AG09309 (cell line): Measurements from ENCODE around the gene PCSK5.
"Not testable (repeated sequence)": the region's sequence is repeated elsewhere in the genome, so short reads cannot be mapped to it uniquely, and the experiment has no call there.

Experiments used
- DNase-seq: peaks from one replicate; pipeline ENCODE4 v3.0.0-alpha.2; 2010; ENCODE audit warnings: low read depth
- H3K4me3 ChIP-seq: 2 replicates; pipeline ENCODE4 v1.5.1; 2011; ENCODE audit warnings: mild to moderate bottlenecking, low read depth, low read length, moderate library complexity; ENCODE audit not compliant: control insufficient read depth
- TF ChIP-seq, protein P1 (sequence below): IDR thresholded peaks from 2 replicates; pipeline ENCODE4 v1.5.1; 2011; ENCODE audit warnings: mild to moderate bottlenecking, low read depth, low read length, inconsistent platforms; ENCODE audit not compliant: insufficient read depth, control insufficient read depth; ENCODE audit errors: missing control alignments

PCSK5 gene

DNA sequence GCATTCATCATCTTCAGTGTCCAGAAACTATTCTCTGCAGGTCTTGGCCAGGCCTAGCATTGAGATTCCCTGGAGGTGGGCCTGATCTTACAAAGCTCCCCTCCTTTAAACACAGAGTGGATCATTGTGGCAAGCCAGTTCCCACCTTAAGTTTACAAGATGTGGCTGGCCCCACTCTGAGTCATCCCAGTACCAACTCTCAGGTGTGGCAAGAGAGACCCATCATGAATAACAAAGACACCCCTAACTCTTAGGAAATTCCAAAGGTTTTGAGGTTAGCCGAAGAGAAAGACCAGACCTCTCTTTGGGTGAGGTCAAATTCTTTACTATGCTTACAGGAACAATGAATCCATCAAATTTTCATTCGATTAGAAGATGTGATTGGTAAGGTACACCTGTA, 425.6 kb downstream of the PCSK5 start:
- H3K4me3 ChIP-seq: no peak overlapping the region
- no peak for DNase-seq
- TF ChIP-seq, protein P1, sequence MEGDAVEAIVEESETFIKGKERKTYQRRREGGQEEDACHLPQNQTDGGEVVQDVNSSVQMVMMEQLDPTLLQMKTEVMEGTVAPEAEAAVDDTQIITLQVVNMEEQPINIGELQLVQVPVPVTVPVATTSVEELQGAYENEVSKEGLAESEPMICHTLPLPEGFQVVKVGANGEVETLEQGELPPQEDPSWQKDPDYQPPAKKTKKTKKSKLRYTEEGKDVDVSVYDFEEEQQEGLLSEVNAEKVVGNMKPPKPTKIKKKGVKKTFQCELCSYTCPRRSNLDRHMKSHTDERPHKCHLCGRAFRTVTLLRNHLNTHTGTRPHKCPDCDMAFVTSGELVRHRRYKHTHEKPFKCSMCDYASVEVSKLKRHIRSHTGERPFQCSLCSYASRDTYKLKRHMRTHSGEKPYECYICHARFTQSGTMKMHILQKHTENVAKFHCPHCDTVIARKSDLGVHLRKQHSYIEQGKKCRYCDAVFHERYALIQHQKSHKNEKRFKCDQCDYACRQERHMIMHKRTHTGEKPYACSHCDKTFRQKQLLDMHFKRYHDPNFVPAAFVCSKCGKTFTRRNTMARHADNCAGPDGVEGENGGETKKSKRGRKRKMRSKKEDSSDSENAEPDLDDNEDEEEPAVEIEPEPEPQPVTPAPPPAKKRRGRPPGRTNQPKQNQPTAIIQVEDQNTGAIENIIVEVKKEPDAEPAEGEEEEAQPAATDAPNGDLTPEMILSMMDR: no peak

DNA sequence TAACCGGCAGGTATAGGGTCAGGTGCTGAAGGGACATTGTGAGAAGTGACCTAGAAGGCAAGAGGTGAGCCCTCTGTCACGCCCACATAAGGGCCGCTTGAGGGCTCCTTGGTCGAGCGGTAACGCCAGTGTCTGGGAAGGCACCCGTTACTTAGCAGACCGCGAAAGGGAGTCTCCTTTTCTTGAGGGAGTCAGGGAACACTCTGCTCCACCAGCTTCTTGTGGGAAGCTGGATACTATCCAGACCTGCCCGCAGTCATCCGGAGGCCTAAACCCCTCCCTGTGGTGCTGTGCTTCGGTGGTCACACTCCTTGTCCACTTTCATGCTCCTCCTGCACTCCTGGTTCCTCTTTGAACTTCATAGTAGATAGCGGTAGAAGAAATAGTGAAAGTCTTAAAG, 429.0 kb downstream of the PCSK5 start:
- DNase-seq, H3K4me3 ChIP-seq: not testable (repeated sequence)

DNA sequence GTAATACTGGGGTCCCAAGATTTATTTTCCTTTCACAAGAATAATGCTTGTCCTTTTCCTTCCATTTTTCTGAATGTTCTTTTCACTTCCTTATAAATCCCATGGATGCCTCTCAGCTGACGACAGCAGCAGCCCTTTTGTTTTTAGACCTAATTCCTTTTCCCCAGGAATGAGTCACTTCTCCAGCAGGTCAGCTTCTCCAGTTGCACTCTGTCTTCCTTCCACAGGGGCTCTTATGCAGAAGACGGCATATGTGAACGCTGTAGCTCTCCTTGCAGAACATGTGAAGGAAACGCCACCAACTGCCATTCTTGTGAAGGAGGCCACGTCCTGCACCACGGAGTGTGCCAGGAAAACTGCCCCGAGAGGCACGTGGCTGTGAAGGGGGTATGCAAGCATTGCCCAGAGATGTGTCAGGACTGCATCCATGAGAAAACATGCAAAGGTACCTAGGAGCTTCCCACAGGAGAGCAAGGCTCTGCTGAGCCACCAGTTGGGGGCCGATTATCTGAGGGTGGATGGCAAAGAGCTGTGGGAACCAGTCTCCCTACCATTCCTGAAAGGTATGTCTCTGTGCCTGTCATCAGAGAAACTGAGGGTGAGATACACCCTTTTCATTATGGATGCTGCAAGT, 430.8 kb downstream of the PCSK5 start:
- H3K4me3 ChIP-seq: no peak overlapping the region
- peak; percentile 33 for DNase-seq
- TF ChIP-seq, protein P1: no peak

DNA sequence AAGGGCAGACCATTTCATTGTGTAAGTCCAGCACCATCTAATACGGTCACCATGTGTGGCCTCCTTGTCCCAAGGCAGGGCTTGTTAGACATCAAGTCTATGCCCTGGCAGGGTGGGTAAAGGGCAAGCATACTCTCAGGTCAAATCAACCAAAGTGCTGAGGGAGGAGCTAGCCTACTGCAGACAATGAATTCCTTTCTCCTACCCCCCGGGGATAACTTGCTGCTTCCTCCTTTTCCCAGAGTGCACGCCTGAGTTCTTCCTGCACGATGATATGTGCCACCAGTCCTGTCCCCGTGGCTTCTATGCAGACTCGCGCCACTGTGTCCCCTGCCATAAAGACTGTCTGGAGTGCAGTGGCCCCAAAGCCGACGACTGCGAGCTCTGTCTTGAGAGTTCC, 432.3 kb downstream of the PCSK5 start:
- TF ChIP-seq, protein P1: no peak
- no peak for DNase-seq
- H3K4me3 ChIP-seq: no peak overlapping the region

DNA sequence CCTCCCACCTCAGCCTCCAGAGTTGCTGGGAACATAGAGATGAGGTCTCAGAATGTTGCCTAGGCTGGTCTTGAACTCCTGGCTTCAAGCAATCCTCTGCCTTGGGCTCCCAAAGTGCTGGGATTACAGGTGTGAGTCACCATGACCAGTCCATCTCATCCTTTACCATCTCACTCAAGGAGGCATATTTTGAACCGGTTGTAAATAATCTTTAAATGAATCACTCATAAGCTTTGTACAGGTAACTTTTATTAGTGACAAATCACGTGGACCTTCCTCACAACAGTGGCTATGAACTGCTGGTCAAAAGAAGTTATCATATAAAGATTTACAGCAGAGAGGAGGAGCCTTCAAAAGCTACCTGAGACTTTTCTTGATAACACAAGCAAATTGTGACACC, 433.0 kb downstream of the PCSK5 start:
- TF ChIP-seq, protein P1: no peak
- DNase-seq: no peak
- H3K4me3 ChIP-seq: no peak overlapping the region

DNA sequence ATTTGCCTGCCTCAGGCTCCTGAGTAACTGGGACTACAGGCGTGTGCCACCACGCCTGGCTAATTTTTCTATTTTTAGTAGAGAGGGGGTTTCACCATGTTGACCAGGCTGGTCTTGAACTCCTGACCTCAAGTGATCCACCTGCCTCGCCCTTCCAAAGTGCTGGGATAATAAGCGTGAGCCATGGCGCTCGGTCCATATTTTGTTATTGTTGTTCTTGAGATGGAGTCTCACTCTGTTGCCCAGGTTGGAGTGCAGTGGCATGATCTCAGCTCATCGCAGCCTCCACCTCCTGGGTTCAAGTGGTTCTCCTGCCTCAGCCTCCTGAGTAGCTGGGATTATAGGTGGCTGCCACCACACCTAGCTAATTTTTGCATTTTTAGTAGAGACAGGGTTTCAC, 433.6 kb downstream of the PCSK5 start:
- DNase-seq, H3K4me3 ChIP-seq: not testable (repeated sequence)

DNA sequence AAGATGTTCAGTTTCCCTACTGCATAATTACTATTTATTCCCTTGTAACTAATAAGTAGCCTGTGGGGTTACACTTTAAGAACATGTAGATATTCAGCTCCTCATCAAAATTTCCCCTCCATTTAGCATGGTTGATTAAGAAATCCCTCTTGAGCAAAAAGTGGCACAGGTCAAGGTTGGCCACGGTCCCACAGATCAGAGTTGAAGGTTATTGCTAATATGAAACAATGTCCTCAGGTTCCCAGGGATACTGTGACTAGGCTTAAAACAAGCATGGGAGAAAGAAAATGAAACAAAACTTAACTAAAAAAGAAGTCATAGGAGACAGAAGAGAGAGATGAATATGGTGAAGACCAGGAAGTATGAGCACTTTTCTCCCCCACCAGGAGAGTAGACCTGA, 439.6 kb downstream of the PCSK5 start:
- DNase-seq: no peak
- TF ChIP-seq, protein P1: no peak
- no peak overlapping the region for H3K4me3 ChIP-seq

DNA sequence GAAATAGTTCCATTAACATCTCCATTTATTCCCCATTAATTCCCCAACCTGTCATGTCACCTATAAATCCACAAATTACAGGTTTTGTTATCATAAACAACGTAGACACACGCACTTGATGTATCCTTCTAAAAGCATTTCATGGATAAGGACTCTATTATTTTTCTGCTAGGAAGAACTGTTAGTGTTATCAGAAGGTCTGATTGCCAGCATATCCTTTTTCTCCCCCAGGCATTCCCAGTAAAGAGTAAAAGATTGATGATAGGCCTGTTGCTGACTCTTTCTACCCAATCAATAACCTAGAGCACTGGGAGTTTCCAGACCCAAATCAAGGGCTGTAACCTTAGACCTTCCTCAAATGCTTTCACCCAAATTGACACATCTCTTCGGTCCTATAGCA, 442.9 kb downstream of the PCSK5 start:
- no peak for DNase-seq

More for the DNA sequence above, 442.9 kb downstream of the PCSK5 start:
- TF ChIP-seq, protein P1: no peak
- H3K4me3 ChIP-seq: no peak overlapping the region
